GM19240 (cell line): ENCODE measurements around the gene SGTB.
"Not testable (repeated sequence)": the region's sequence is repeated elsewhere in the genome, so short reads cannot be mapped to it uniquely, and the experiment has no call there.

Experiments used
- DNase-seq: peaks from one replicate; pipeline ENCODE4 v3.0.0; 2011; ENCODE audit warnings: low spot score; ENCODE audit not compliant: insufficient read length

The SGTB gene

DNA sequence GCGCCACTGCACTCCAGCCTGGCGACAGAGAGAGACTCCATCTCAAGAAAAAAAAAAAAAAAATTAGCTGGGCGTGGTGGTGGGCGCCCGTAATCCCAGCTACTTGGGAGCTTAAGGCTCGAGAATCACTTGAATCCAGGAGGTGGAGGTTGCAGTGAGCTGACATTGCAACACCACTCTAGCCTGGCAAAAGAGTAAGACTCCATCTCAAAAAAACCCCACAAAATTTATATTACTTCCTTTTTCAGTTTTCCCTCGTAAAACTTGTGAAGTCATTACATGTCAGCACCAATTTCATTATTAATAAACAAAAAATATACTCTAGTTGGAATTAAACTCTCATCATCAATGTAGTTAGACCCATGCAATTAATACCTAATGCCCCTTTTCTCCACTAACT is 53.2 kb downstream of the SGTB start:
- DNase-seq: no peak

DNA sequence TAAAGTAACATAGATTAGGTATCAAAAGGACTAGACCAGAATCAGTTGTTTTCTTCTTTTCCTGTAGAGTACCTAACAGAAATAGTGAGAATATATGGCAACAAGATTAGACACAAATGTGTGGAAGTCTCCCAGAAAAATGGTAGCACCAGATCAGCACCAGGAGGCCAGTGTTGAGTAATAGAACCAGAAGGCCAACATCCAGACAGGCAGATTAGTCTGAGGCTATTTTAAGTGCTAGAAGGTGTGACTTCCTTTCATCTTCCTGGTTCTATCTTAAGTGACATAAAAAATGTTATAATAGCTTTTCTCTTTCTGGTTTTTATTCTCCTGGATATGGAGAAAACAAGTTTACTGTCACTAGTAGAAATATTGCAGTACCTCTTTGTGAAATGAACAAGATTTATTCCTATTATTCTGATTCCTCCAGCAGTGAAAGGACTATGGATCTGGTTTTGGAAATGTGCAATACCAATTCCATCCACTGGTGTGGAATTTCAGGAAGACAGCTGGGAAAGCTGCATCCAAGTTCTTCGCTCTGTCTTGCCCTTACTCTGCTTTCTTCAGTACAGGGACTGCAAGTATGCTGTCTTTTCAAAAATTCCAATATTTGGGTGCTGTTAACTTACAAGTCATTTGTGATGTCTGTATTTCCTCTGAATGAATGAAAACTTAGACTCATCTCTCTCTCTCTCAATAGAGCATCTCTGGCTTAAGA is 57.9 kb downstream of the SGTB start:
- DNase-seq: no peak

DNA sequence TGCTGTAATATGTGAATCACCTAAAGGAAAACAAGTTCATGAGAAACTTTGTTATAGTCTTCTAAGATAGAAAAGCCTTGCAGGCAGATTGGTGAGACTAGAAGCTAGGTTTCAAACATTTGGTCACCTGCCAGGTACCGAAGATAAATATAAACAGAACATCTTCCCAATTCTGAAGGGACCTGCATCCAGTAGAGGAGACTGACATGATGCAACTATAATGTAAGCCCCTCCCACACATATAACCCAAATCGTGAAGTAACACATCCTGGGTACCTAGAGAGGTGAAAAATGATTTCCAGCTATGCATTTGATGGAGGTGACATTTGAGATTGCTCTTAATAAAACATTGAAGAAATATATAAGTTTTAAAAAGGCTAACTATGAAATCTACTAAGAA is 67.2 kb downstream of the SGTB start:
- no peak for DNase-seq

DNA sequence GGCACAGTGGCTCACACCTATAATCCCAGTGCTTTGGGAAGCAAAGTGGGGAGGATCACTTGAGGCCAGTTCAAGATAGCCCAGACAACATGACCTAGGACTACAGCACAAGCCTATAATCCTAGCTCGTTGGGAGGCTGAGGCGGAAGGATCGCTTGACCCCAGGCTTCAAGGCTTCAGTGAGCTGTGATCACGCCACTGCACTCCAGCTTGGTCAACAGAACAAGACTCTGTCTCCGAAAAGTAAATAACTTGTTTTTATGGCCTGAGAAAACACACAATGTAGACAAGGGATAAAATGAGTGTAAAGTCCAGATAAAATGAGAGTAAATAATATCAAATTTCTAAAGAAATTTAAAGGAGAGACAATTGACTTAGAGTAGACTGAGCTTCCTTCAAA is 70.8 kb downstream of the SGTB start:
- no peak for DNase-seq

DNA sequence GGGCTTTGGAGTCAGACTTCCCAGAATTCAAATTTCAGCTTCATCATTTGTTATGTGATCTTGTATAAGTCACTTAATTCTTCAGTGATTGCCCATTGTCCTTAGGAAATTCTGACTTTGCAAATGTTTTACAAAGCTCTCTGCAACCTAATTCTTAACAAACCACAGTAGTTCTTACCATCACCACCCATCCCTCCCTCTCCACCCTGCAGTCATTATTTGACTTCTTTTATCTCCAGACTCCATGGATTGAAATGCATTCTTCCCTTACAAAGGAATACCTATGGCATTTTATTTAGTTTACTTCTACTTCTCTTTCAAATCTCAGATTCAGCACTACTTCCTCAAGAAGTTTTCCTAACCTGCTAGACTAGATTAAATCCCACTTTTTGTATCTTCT is 74.0 kb downstream of the SGTB start:
- no peak for DNase-seq

DNA sequence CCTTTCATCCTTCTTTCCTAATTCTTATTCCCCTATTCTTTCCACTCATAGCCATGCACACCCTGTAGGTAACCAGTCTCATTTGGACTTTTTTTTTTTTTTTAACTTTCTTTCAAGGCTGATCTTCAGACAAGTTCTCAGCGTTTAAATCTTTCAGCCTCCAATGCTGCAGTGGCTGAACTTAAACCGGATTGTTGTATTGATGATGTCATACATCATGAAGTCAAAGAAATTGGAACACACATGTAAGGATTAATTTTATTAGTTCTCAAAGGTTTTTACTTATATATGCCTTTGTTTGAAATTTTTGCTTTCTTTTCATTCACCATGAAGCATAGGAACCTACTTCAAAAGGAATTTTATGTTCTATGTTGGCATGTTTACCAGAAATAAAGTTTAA is 75.0 kb downstream of the SGTB start:
- DNase-seq: no peak

DNA sequence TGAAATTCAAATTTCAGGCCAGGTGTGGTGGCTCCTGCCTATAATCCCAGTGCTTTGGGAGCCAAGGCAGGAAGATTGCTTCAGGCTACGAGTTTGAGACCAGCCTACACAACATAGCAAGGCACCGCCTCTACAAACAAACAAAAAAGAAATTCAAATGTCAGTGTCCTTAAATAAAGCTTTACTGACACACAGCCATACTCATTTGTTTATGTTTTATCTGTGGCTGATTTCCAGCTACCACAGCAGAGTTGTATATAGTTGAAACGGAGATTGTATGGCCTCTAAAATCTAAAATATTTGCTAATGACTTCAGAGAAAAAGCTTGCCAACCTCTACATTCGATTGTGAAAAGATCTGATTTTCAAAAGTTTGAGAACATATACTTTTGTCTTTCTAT is 81.7 kb downstream of the SGTB start:
- no peak for DNase-seq

DNA sequence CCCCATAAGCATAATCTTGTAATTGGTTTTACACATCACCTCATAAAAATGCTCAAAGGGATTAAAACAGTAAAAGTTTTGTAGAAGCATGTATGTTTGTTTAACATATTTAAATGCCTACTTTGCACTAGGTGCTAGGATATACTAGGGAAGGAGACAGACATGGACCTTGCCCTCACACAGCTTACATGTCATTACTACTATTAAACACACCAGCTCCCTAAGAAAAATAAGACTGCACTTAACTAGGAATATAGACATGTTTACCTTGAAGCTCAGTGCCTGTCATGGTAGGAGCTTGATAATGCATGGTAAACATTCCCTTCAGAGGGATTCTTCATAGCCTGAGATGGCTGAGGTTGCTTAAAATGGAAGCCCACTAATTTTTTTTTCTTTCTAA is 90.9 kb downstream of the SGTB start:
- DNase-seq: no peak

DNA sequence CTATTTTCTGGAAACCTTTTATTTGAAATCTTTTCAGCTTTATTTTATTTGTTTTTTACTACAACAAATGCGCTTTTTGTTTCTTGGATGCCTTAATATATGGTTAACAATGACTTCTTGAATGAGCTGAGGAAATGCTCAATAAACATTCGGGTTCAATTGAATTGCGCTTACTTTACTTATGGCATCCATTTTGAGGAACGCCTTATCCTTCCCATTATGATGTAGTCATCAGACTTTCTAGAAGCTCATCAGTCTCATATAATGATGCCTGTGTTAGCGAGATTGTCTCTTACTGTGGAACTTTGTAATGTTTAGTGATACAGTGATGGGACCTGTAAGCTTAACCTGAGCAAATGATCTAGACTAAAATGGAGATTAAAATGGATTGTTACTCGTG is 96.2 kb downstream of the SGTB start:
- no peak for DNase-seq

DNA sequence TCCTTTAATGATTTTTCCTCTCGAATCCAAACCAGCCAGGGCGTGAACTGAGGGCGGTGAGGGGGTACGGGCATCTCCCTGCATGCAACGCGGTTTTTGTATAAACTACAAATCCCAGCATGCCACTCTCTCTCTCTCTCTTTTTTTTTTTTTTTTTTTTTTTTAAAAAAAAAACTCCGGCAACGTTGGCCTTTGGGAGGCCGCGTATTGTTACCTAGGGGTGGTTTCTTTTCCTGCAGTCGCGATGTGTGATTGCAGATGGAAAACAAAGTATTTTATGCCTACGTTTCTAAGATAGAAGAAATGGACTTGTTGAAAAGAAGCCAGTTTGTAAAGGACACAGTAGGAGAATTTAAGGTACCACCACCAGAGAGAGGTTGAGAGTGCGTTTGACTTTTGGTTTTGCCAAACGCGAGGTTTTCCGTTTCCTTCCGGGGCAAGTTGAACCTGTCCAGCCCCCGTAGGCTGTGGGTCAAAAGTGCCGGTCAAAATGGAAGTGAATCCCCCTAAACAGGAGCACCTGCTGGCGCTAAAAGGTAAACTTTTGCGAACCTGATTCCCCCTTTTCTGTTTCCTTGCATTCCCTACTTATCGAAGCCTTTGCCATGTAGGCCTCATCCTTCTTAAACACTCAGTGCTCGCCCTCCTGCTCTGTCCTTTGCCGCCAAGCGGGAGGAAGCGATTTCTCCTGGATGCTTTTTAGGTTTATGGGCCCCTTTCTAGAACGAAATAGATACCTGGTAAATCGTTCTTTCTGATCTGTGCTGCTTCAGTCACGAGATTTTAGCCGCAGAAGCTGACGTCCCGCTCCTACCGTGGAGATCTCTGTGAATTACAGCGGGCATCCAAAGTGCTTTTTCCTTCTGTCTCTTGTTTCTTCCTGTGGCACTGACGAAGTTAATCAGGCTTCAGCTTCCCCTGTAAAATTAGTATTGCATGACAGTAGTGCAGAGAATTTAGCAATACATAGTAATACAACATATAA is 97.0 kb downstream of the SGTB start, which contains the start of the genes SHLD3 and TRAPPC13:
Gene SHLD3, plus strand, starts transcription at position 457 of the 985 bp plus-strand sequence. CDS start 4,561 bp downstream, outside the sequence.
Gene TRAPPC13, plus strand, starts transcription at position 457 of the 985 bp plus-strand sequence. Its CDS starts 34 bp downstream, at position 491.
- peak; percentile 14 for DNase-seq

DNA sequence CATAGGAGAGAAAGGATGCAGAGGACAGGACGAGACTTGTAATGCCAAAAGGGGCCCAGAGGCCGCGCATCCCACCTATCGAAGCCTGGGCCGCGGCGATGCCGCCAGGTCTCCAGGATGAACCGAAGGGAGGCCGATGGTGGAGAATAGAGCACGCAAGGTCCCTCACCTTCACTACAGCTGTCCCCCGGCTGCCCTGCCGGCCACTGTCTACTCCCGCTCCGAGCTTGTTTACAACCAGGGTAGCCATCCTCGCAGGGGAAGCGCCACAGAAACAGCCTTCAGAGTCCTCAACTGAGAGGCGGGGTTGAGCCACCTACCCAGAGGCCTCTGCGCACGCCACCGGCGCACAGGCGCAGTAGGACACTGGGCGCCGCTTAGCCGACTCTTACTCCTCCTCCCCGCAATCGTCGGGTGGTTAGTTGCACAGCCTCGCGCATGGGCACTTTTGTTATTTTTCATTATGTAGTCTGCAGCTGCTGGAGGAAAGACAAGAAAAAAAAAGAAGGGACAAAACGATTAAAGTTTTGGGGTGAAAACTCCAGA is 97.8 kb downstream of the SGTB start, which contains the start of gene TRIM23:
Gene TRIM23, minus strand, starts transcription at position 309 of the 546 bp plus-strand sequence. Its CDS starts 59 bp downstream, at position 250.
- DNase-seq: peak; percentile 62

DNA sequence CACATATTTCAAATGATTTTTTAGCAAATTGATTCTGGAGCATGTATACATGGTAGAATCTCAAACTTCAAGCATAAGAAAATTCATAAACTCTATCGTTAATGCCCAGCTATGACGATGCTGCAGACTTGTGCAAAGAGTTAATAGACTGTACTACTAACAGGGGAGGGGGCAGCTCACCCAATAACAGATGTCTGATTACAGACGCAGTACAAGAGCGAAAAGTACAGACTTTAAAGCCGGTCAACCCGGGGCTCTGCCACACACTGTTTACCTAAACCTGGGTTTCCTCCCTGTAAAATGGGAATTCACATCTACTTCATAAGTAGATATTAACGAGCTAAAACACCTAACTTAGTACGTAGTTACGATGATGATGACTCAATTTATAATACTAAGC is 98.4 kb downstream of the SGTB start:
- no peak for DNase-seq

DNA sequence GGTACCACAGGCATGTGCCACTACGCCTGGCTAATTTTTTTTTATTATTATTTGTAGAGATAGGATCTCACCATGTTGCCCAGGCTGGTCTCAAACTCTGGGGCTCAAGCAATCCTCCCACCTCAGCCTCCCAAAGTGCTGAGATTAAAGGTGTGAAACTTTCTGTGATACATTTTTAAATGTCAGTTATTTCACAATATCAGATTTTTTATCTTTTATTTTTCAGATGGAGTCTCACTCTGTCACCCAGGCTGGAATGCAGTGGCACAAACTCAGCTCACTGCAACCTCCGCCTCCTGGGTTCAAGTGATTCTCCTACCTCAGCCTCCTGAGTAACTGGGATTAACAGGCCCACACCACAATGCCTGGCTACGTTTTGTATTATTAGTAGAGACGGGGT is 99.9 kb downstream of the SGTB start:
- DNase-seq: not testable (repeated sequence)

DNA sequence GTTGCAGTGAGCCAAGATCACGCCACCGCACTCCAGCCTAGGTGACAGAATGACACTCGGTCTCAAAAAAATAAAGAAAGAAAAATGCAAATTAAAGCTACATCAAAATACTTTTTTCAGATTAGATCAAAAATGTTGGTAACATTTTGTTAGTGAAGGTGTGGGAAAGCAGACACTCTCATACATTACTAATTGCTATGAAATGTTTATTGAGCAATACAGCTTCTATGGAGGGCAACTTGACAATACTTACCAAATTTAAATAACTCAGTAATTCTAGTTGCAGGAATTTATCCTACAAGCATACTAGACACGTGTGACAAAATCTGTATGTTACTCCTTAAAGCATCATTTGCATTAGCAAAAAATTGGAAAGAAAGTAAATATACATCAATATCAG is 101.9 kb downstream of the SGTB start:
- no peak for DNase-seq
